Measurements from ENCODE around the gene CD99L2.

CD99L2 gene

DNA sequence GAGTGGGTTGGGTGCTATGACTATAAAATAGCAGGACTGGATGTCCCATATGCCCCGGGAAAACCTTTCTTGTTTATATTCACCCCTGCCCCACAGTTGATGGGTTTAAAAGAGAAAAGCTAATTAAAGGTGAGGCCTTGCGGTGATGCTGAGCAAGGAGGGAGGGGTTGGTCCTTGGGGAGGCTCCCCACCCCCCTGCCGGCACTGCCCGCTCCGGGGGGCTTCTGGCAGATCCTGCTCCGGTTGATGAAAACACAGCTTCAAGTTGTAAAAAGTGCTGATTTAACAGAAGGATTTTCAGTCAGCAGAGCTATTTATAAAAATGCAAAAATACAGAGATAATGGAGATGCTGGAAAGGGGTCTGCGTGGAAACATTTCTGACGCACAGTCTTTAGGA is 136.7 kb downstream of the CD99L2 start:
- DNase-seq: no peak

GRCh38 chrX:150761176-150761818 is 137.2 kb downstream of the CD99L2 start:
- DNase-seq: no peak

GRCh38 chrX:150759568-150760416 is 138.7 kb downstream of the CD99L2 start:
- DNase-seq: no peak

GRCh38 chrX:150757371-150757770 is 141.1 kb downstream of the CD99L2 start:
- no peak for DNase-seq

- no peak for DNase-seq
Observed at GRCh38 chrX:150753968-150754367, 144.5 kb downstream of the CD99L2 start.

- no peak for DNase-seq
Observed at GRCh38 chrX:150753357-150753756, 145.1 kb downstream of the CD99L2 start.

DNA sequence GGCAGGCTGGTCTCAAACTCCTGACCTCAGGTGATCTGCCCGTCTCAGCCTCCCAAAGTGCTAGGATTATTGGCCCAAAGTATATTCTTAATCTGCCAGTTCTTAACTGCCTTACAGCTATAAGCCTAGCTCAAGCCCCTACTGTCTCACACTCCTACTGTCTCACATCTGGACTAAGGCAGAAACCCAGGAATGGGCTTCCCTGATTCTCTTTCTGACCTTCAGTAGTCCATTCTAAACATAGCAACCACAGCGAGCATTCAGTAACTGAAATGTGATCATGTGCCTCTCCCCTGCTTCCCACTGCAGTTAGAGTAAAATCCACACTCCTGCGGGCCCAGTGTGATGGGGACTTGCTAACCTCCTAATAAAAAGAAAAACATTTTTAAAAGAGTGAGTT is 146.3 kb downstream of the CD99L2 start:
- DNase-seq: no peak

DNA sequence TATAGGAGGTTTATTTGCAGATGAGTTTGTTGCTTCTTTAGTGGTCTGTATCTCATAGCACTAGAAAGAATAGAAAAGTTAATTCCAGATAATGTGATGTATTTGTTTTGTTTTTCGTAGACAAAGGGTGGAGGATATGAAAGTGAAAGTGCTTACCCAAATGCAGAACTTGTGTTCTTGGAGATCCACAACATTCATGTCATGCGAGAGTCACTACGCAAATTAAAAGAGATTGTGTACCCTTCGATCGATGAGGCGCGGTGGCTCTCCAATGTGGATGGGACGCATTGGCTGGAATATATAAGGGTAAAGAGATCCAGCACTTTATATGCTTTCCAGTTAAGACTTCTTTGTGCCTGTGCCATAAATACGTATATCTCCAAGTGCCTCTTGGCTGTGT is 162.0 kb downstream of the CD99L2 start:
- DNase-seq: peak in 1 of 5 donors; percentile 25

DNA sequence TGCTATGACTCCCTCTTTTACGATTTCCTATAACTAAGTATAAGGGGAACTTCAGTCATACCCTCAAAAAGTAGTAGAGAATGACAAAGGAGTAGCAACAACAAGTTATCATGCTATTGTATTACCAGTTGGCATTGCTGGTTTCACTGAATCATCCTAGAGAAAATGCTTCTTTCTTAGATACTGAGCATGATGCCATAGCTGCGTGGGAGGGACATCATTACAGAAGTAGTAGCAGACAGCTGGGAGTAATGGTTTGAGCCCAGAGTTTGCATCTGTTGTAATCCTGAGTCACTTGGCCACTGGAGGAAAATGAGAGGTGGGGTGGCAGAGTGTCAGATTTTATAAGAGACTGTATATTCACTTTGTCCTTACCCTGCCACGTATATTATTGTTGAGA is 166.7 kb downstream of the CD99L2 start:
- no peak for DNase-seq

- DNase-seq: no peak
Observed at GRCh38 chrX:150730719-150731118, 167.7 kb downstream of the CD99L2 start.

- no peak for DNase-seq
Observed at GRCh38 chrX:150729956-150730355, 168.5 kb downstream of the CD99L2 start.

DNA sequence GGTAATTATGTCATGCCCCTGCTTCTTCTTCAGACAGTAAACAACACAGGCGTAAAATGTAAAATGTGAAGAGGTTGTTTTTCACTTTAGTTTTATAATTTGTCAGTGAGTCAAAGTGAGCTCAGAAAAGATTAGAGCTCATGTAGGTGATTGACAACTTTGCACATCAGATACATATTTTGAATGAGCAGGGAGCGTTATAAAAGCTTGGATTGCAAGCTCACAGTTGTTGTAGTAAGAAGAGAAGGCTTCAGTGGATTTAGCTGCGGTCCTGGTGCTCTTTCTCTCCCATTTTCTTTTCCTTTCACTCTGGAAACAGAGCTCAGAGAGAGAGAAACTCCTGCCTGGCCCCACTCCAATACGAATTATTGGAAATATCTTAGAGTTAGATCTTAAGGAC is 178.8 kb downstream of the CD99L2 start:
- no peak for DNase-seq

Measured in T-helper 1 cell (primary cell).